Measurements from ENCODE around the gene AKAP10.

AKAP10 gene

DNA sequence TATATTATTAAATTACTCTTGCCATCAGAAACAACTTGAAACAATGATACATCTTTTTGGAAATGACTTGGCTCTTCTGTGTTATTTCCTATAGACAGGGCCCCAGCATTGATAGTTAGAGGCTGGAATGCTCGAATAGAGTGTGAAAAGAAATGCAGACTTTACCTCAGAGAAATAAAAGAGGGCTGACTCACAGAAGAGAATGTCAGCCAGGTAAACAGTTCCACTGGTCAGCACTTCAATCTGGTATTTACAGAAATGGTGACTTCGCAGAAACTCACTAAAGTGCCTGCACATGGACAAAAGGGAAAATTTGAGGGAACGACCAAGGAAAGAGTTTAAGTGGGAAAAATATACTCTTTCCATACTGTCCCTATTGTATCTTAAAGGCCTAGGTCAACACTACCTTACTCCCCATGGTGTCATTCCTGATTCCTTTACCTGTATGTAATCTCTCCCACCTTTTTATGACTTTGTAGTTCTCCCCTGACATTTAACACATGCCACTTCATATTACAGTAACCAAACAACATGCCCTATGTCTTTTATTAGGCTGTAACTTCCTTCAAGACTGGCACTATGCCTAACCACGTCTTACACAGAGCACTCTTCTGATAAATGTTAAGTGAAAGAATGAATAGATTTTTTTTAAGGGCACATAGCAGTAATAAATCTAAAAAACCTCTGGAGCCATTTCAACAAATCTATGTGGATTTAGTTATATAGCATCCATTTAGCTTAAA lies 36.7 kb downstream of the AKAP10 start:
- Histone ChIP-seq H3K9ac (ENCODE audit: low read depth, low read length) (no peak overlapping the region), H3K36me3 (ENCODE audit: insufficient read depth, low read length) (peaks cover 28% of the 10 kb centered on the region), H3K9me3 (replicated peaks; ENCODE audit: low read length) (no peaks in the 10 kb centered on the region), H3K4me2 (ENCODE audit: low read length) (no peak overlapping the region), H3K4me1 (ENCODE audit: control insufficient read depth, insufficient read depth, low read length) (peaks cover 8% of the 10 kb centered on the region), H3K27me3 (ENCODE audit: control insufficient read depth, insufficient read depth, low read length) (no peaks in the 10 kb centered on the region), H3K4me3 (ENCODE audit: low read length) (no peak overlapping the region)

DNA sequence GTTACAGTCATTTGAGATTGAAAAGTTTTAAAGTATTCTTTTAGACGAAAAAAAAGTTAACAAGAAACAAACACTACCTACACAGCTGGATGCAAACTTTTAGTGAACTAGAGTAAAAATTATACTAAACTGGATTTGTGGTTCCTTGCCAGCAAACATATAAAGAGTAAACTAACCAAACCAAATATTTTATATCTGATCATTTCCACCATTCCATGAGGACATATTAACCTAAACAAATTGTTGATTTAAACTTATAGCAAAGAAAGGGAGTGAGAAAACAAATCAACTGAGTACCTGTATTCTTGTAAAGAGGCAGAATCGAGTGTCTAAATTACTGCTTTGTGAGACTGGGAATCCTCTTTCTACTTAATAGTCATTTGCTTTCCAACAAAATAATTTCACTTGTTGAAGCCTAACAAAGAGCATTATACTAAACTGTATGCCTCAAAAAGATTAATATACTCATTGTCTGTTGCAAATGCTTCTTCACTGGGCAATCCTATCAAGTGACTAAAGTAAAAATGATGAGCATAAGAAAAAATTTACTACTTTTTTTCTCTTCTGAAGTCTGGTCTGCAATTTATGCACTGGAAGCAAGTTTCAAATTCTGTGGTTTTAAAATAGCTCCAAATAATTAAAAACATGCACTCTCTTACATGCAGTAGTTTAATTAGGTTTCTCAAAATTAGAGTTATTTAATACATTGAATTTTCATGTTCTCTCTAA lies 37.5 kb downstream of the AKAP10 start:
- peaks cover 26% of the 10 kb centered on the region for H3K36me3 ChIP-seq (ENCODE audit: insufficient read depth, low read length)

GRCh38 chr17:19938736-19939135 lies 38.9 kb downstream of the AKAP10 start:
- no peak overlapping the region for H3K9ac ChIP-seq (ENCODE audit: low read depth, low read length)
- H3K36me3 ChIP-seq (ENCODE audit: insufficient read depth, low read length): peaks cover 38% of the 10 kb centered on the region
- H3K4me2 ChIP-seq (ENCODE audit: low read length): no peak overlapping the region
- H3K4me3 ChIP-seq (ENCODE audit: low read length): no peak overlapping the region
- H3K9me3 ChIP-seq (replicated peaks; ENCODE audit: low read length): no peaks in the 10 kb centered on the region
- H3K4me1 ChIP-seq (ENCODE audit: control insufficient read depth, insufficient read depth, low read length): peaks cover 8% of the 10 kb centered on the region
- no peaks in the 10 kb centered on the region for H3K27me3 ChIP-seq (ENCODE audit: control insufficient read depth, insufficient read depth, low read length)

More for the DNA sequence above, 37.5 kb downstream of the AKAP10 start:
- Histone ChIP-seq H3K4me2 (ENCODE audit: low read length) (no peak overlapping the region), H3K4me3 (ENCODE audit: low read length) (no peak overlapping the region), H3K9me3 (replicated peaks; ENCODE audit: low read length) (no peaks in the 10 kb centered on the region), H3K4me1 (ENCODE audit: control insufficient read depth, insufficient read depth, low read length) (peaks cover 8% of the 10 kb centered on the region), H3K9ac (ENCODE audit: low read depth, low read length) (no peak overlapping the region), H3K27me3 (ENCODE audit: control insufficient read depth, insufficient read depth, low read length) (no peaks in the 10 kb centered on the region)

GRCh38 chr17:19937522-19937921 lies 40.1 kb downstream of the AKAP10 start:
- no peaks in the 10 kb centered on the region for H3K9me3 ChIP-seq (replicated peaks; ENCODE audit: low read length)
- no peak overlapping the region for H3K9ac ChIP-seq (ENCODE audit: low read depth, low read length)
- H3K4me2 ChIP-seq (ENCODE audit: low read length): no peak overlapping the region
- no peak overlapping the region for H3K4me3 ChIP-seq (ENCODE audit: low read length)
- no peaks in the 10 kb centered on the region for H3K27me3 ChIP-seq (ENCODE audit: control insufficient read depth, insufficient read depth, low read length)
- peaks cover 44% of the 10 kb centered on the region for H3K36me3 ChIP-seq (ENCODE audit: insufficient read depth, low read length)
- peaks cover 16% of the 10 kb centered on the region for H3K4me1 ChIP-seq (ENCODE audit: control insufficient read depth, insufficient read depth, low read length)

DNA sequence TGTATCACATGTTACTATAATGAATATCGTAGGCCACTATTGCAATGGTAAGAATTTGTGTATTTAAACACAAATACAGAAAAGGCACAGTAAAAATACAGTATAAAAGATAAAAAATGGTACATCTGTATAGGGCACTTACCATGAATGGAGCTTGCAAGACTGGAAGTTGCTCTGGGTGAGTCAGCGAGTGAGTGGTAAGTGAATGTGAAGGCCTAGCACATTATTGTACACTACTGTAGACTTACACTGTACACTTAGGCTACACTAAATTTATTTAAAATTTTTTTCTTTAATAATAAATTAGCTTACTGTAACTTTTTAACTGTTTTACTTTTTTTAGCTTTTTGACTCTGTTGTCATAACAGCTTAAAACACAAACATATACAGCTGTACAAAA lies 42.5 kb downstream of the AKAP10 start:
- peaks cover 8% of the 10 kb centered on the region for H3K4me1 ChIP-seq (ENCODE audit: control insufficient read depth, insufficient read depth, low read length)
- H3K36me3 ChIP-seq (ENCODE audit: insufficient read depth, low read length): peaks cover 47% of the 10 kb centered on the region

GRCh38 chr17:19933628-19934027 lies 44.0 kb downstream of the AKAP10 start:
- peaks cover 49% of the 10 kb centered on the region for H3K36me3 ChIP-seq (ENCODE audit: insufficient read depth, low read length)
- H3K4me1 ChIP-seq (ENCODE audit: control insufficient read depth, insufficient read depth, low read length): peaks cover 8% of the 10 kb centered on the region

More for the DNA sequence above, 42.5 kb downstream of the AKAP10 start:
- Histone ChIP-seq H3K9me3 (replicated peaks; ENCODE audit: low read length) (no peaks in the 10 kb centered on the region), H3K4me2 (ENCODE audit: low read length) (no peak overlapping the region), H3K27me3 (ENCODE audit: control insufficient read depth, insufficient read depth, low read length) (no peaks in the 10 kb centered on the region), H3K4me3 (ENCODE audit: low read length) (no peak overlapping the region), H3K9ac (ENCODE audit: low read depth, low read length) (no peak overlapping the region)

DNA sequence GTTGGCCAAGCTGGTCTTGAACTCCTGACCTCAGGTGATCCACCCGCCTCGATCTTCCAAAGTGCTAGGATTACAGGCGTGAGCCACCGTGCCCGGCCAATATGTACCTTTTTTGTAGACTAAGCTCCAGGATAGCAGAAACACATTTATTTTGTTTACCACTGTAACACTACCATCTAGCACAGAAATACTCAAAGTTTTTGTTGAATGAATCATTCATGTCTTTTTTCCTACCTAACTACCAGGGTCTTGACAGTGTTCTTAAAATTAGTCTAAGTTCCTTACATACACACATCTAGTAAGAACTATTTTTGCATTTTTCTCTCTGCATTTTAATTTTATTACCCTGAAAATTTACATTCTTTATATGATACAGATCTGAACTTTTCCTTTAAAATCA lies 44.4 kb downstream of the AKAP10 start:
- Histone ChIP-seq H3K9me3 (replicated peaks; ENCODE audit: low read length) (no peaks in the 10 kb centered on the region), H3K4me3 (ENCODE audit: low read length) (no peak overlapping the region), H3K27me3 (ENCODE audit: control insufficient read depth, insufficient read depth, low read length) (no peaks in the 10 kb centered on the region), H3K4me1 (ENCODE audit: control insufficient read depth, insufficient read depth, low read length) (peaks cover 8% of the 10 kb centered on the region), H3K9ac (ENCODE audit: low read depth, low read length) (no peak overlapping the region), H3K36me3 (ENCODE audit: insufficient read depth, low read length) (peaks cover 49% of the 10 kb centered on the region), H3K4me2 (ENCODE audit: low read length) (no peak overlapping the region)

More at GRCh38 chr17:19933628-19934027, 44.0 kb downstream of the AKAP10 start:
- Histone ChIP-seq H3K4me3 (ENCODE audit: low read length) (no peak overlapping the region), H3K9ac (ENCODE audit: low read depth, low read length) (no peak overlapping the region), H3K27me3 (ENCODE audit: control insufficient read depth, insufficient read depth, low read length) (no peaks in the 10 kb centered on the region), H3K9me3 (replicated peaks; ENCODE audit: low read length) (no peaks in the 10 kb centered on the region), H3K4me2 (ENCODE audit: low read length) (no peak overlapping the region)

- Histone ChIP-seq H3K27me3 (ENCODE audit: control insufficient read depth, insufficient read depth, low read length) (no peaks in the 10 kb centered on the region), H3K4me2 (ENCODE audit: low read length) (no peak overlapping the region), H3K36me3 (ENCODE audit: insufficient read depth, low read length) (peaks cover 51% of the 10 kb centered on the region), H3K9me3 (replicated peaks; ENCODE audit: low read length) (no peaks in the 10 kb centered on the region), H3K4me1 (ENCODE audit: control insufficient read depth, insufficient read depth, low read length) (peaks cover 4% of the 10 kb centered on the region), H3K4me3 (ENCODE audit: low read length) (no peak overlapping the region), H3K9ac (ENCODE audit: low read depth, low read length) (no peak overlapping the region)
Measured at GRCh38 chr17:19928299-19928698, 49.3 kb downstream of the AKAP10 start.

- H3K9me3 ChIP-seq (replicated peaks; ENCODE audit: low read length): no peaks in the 10 kb centered on the region
- H3K27me3 ChIP-seq (ENCODE audit: control insufficient read depth, insufficient read depth, low read length): no peaks in the 10 kb centered on the region
- H3K36me3 ChIP-seq (ENCODE audit: insufficient read depth, low read length): peaks cover 42% of the 10 kb centered on the region
- no peak overlapping the region for H3K4me2 ChIP-seq (ENCODE audit: low read length)
- peaks cover 10% of the 10 kb centered on the region for H3K4me1 ChIP-seq (ENCODE audit: control insufficient read depth, insufficient read depth, low read length)
- no peak overlapping the region for H3K4me3 ChIP-seq (ENCODE audit: low read length)
- H3K9ac ChIP-seq (ENCODE audit: low read depth, low read length): no peak overlapping the region
Measured at GRCh38 chr17:19915245-19915978, 62.2 kb downstream of the AKAP10 start.

GRCh38 chr17:19911033-19911432 lies 66.6 kb downstream of the AKAP10 start:
- Histone ChIP-seq H3K4me3 (ENCODE audit: low read length) (no peak overlapping the region), H3K9me3 (replicated peaks; ENCODE audit: low read length) (no peaks in the 10 kb centered on the region), H3K4me1 (ENCODE audit: control insufficient read depth, insufficient read depth, low read length) (peaks cover 10% of the 10 kb centered on the region), H3K4me2 (ENCODE audit: low read length) (no peak overlapping the region), H3K9ac (ENCODE audit: low read depth, low read length) (no peak overlapping the region), H3K36me3 (ENCODE audit: insufficient read depth, low read length) (peaks cover 53% of the 10 kb centered on the region), H3K27me3 (ENCODE audit: control insufficient read depth, insufficient read depth, low read length) (no peaks in the 10 kb centered on the region)

GRCh38 chr17:19909139-19909538 lies 68.5 kb downstream of the AKAP10 start:
- no peaks in the 10 kb centered on the region for H3K27me3 ChIP-seq (ENCODE audit: control insufficient read depth, insufficient read depth, low read length)
- H3K4me2 ChIP-seq (ENCODE audit: low read length): no peak overlapping the region
- H3K9me3 ChIP-seq (replicated peaks; ENCODE audit: low read length): no peaks in the 10 kb centered on the region
- peaks cover 13% of the 10 kb centered on the region for H3K4me1 ChIP-seq (ENCODE audit: control insufficient read depth, insufficient read depth, low read length)
- H3K9ac ChIP-seq (ENCODE audit: low read depth, low read length): no peak overlapping the region
- peaks cover 52% of the 10 kb centered on the region for H3K36me3 ChIP-seq (ENCODE audit: insufficient read depth, low read length)
- no peak overlapping the region for H3K4me3 ChIP-seq (ENCODE audit: low read length)
